GM12878 (cell line): ENCODE results near the gene PARP16. TPM values are rescaled to one million over a fixed set of nuclear protein-coding genes. Genes with fewer than 3 reads are reported as not detected.
A peak's percentile ranks its signal among the peaks of the same experiment; 100 is the strongest.

Source experiments
- ATAC-seq: fragments of 200-7000 bp; cut with Tn5 transposase; 3 replicates; pipeline ENCODE4 v1.9.1; 2020; ENCODE audit warnings: mild to moderate bottlenecking, moderate library complexity
- BruUV-seq: library from RNA; stranded (reverse); fragments of 400-500 nt; replicated peaks from 2 replicates; lab custom pipeline; 2021; lab: Mats Ljungman, UMichigan
- CTCF ChIA-PET: fragments of 300-600 bp; sonication (Branson Sonifier 250); formaldehyde crosslinking; extraction: SDS; loops from one replicate; lab custom pipeline; 2021; ENCODE audit warnings: inconsistent platforms; lab: Yijun Ruan, JAX
- POLR2A ChIA-PET: fragments of 350-600 bp; formaldehyde crosslinking; extraction: SDS; loops from one replicate; lab custom pipeline; 2021; ENCODE audit warnings: inconsistent platforms; lab: Charles Lee
- RAD21 ChIA-PET: fragments of 300-600 bp; sonication (Branson Sonifier 250); formaldehyde crosslinking; loops from one replicate; lab custom pipeline; 2023; ENCODE audit warnings: antibody characterized with exemption; ENCODE audit not compliant: unreplicated experiment; lab: Charles Lee
- SMC1A ChIA-PET: fragments of 300-600 bp; sonication (Branson Sonifier 250); formaldehyde crosslinking; loops from one replicate; lab custom pipeline; 2023; ENCODE audit not compliant: unreplicated experiment, uncharacterized antibody; lab: Charles Lee
- DNase-seq: peaks from one replicate; pipeline ENCODE4 v3.0.0-alpha.2; 2011; ENCODE audit warnings: low read depth, low spot score
- FAIRE-seq: peaks from 3 replicates; lab custom pipeline; 2011; peaks lifted over from hg19 to GRCh38; lab: Jason Lieb, UNC
- H2AFZ ChIP-seq: 2 replicates; pipeline ENCODE4 v1.6.0; 2011; ENCODE audit warnings: low read depth, low read length, control low read depth; ENCODE audit not compliant: control insufficient read depth
- H3K27ac ChIP-seq: 2 replicates; pipeline ENCODE4 v1.5.1; 2011; ENCODE audit warnings: control low read depth; ENCODE audit not compliant: control insufficient read depth, insufficient read depth
- H3K27me3 ChIP-seq, 2 experiments: replicated peaks in 1 of 2; 2 replicates each; pipeline versions ENCODE4 v1.6.0 to v1.6.1; 2011; ENCODE audit warnings: low read length in 1 of 2; ENCODE audit not compliant: control insufficient read depth in 2 of 2, insufficient read depth in 2 of 2
- H3K36me3 ChIP-seq, 2 experiments: 2 replicates each; pipeline ENCODE4 v1.5.1; 2011; ENCODE audit warnings: low read length in 1 of 2; ENCODE audit not compliant: control insufficient read depth in 2 of 2, insufficient read depth in 2 of 2
- H3K4me1 ChIP-seq: 2 replicates; pipeline ENCODE4 v1.6.1; 2011; ENCODE audit warnings: mild to moderate bottlenecking, low read length, moderate library complexity, mixed read lengths; ENCODE audit not compliant: control insufficient read depth, insufficient read depth
- H3K4me2 ChIP-seq: 2 replicates; pipeline ENCODE4 v1.6.0; 2011; ENCODE audit warnings: control low read depth; ENCODE audit not compliant: control insufficient read depth, insufficient read depth
- H3K4me3 ChIP-seq: fragments of 200-600 bp; sonication (generic); 2 replicates; pipeline ENCODE4 v1.5.1; 2016
- H3K79me2 ChIP-seq: 2 replicates; pipeline ENCODE4 v1.6.0; 2011; ENCODE audit warnings: low read length; ENCODE audit not compliant: control insufficient read depth, insufficient read depth
- H3K9ac ChIP-seq: 2 replicates; pipeline ENCODE4 v1.8.0; 2011; ENCODE audit warnings: low read length, control low read depth, mixed read lengths; ENCODE audit not compliant: control insufficient read depth, insufficient read depth
- H3K9me3 ChIP-seq: replicated peaks from 3 replicates; pipeline ENCODE4 v1.5.1; 2011; ENCODE audit warnings: mild to moderate bottlenecking, low read length; ENCODE audit not compliant: control insufficient read depth, insufficient read depth
- H4K20me1 ChIP-seq: 2 replicates; pipeline ENCODE4 v1.6.0; 2011; ENCODE audit not compliant: control insufficient read depth, insufficient read depth
- BCLAF1 ChIP-seq: fragments of 450-650 bp; IDR thresholded peaks from 2 replicates; pipeline ENCODE4 v1.6.1; 2017; ENCODE audit warnings: antibody characterized with exemption, mild to moderate bottlenecking, moderate library complexity
- E2F8 ChIP-seq: fragments of 450-650 bp; IDR thresholded peaks from 2 replicates; pipeline ENCODE4 v1.6.1; 2018; ENCODE audit warnings: mild to moderate bottlenecking, low read depth, moderate library complexity; ENCODE audit not compliant: partially characterized antibody
- EP300 ChIP-seq, 2 experiments: fragments of 150-350 bp in 1 of 2; IDR thresholded peaks; 2 replicates each; pipeline ENCODE4 v1.6.1; 2011 to 2012; ENCODE audit warnings: low read depth in 2 of 2, low read length in 2 of 2, borderline replicate concordance in 1 of 2, improper control_type of control experiment in 1 of 2, inconsistent platforms in 1 of 2; ENCODE audit not compliant: control insufficient read depth in 1 of 2
- ESRRA ChIP-seq: IDR thresholded peaks from 2 replicates; pipeline ENCODE4 v1.6.1; 2012; ENCODE audit warnings: mild to moderate bottlenecking, low read length, improper control_type of control experiment
- HDAC2 ChIP-seq: fragments of 200-600 bp; sonication (generic); IDR thresholded peaks from 2 replicates; pipeline ENCODE4 v1.6.1; 2017
- HDGF ChIP-seq: fragments of 450-650 bp; IDR thresholded peaks from 2 replicates; pipeline ENCODE4 v1.6.1; 2016; ENCODE audit warnings: antibody characterized with exemption
- IKZF2 ChIP-seq, 2 experiments: fragments of 450-650 bp; IDR thresholded peaks; 2 replicates each; pipeline ENCODE4 v1.6.1; 2017; ENCODE audit warnings: mild to moderate bottlenecking in 2 of 2, moderate library complexity in 2 of 2
- MXI1 ChIP-seq: fragments of 150-350 bp; IDR thresholded peaks from 2 replicates; pipeline ENCODE4 v1.6.1; 2011; ENCODE audit warnings: low read depth, mild to moderate bottlenecking, inconsistent platforms, low read length, improper control_type of control experiment
- NFYA ChIP-seq: IDR thresholded peaks from 2 replicates; pipeline ENCODE4 v1.6.1; 2011; ENCODE audit warnings: low read depth, mild to moderate bottlenecking, low read length, improper control_type of control experiment, borderline replicate concordance
- PAX5 ChIP-seq: IDR thresholded peaks from 2 replicates; pipeline ENCODE4 v1.6.1; 2011; ENCODE audit warnings: low read depth, low read length, borderline replicate concordance
- RAD21 ChIP-seq: IDR thresholded peaks from 2 replicates; pipeline ENCODE4 v1.6.1; 2011; ENCODE audit warnings: mild to moderate bottlenecking, low read depth, low read length, moderate library complexity; ENCODE audit not compliant: insufficient read depth
- RFX5 ChIP-seq: IDR thresholded peaks from 2 replicates; pipeline ENCODE4 v1.6.1; 2011; ENCODE audit warnings: low read depth, low read length, improper control_type of control experiment
- SIX5 ChIP-seq: IDR thresholded peaks from 2 replicates; pipeline ENCODE4 v1.6.1; 2011; ENCODE audit warnings: mild to moderate bottlenecking, low read depth, low read length, moderate library complexity; ENCODE audit not compliant: severe bottlenecking
- TAF1 ChIP-seq: IDR thresholded peaks from 2 replicates; pipeline ENCODE4 v1.6.1; 2011; ENCODE audit warnings: mild to moderate bottlenecking, low read depth, low read length, borderline replicate concordance
- ZNF384 ChIP-seq: IDR thresholded peaks from 2 replicates; pipeline ENCODE4 v1.6.1; 2012; ENCODE audit warnings: low read depth, mild to moderate bottlenecking, low read length, improper control_type of control experiment, borderline replicate concordance
- WGBS: methylation state at CpG from one replicate; pipeline ENCODE4 v1.1.6; 2016; ENCODE audit warnings: low lambda C conversion rate; ENCODE audit not compliant: insufficient replicate concordance, insufficient coverage; ENCODE audit errors: missing lambda C conversion rate; 5-methylcytosine and 5-hydroxymethylcytosine counted together
- in situ Hi-C: fragments of 300-500 bp; cut with MboI; formaldehyde crosslinking; loops from 9 replicates; pipeline ENCODE4 v1.14.3; 2018; ENCODE audit warnings: mixed read lengths
- intact Hi-C: fragments of 100-400 bp; cut with micrococcal nuclease; formaldehyde crosslinking; loops from one replicate; pipeline ENCODE4 v1.14.2; 2022; ENCODE audit not compliant: unreplicated experiment
- polyA plus RNA-seq, 11 experiments: library from polyadenylated mRNA; depleted of rRNA in 4 of 11; unstranded in 6 of 11; stranded (reverse) in 5 of 11; fragments of >200 nt; fragmentation: Nextera tagmentation in 4 of 11; fragmentation: Illumina TruSeq in 1 of 11; extraction: Ambion mirVana in 4 of 11; extraction: Trizol in 1 of 11; gene quantifications; 1 replicate in 1 of 11; 2 replicates in 10 of 11; pipeline versions ENCODE4 v1.2.1 to v1.2.3, GENCODE V29; 2011 to 2016; ENCODE audit warnings: inconsistent platforms in 2 of 11, missing spikeins in 2 of 11, low read depth in 1 of 11
- total RNA-seq, 4 experiments: library from RNA; depleted of rRNA in 3 of 4; stranded (reverse); fragments of >200 nt in 3 of 4; fragmentation: Illumina TruSeq in 1 of 4; extraction: Trizol in 1 of 4; gene quantifications; 2 replicates each; pipeline versions ENCODE4 v1.2.1 to v1.2.3, GENCODE V29; 2013 to 2021
- TF ChIP-seq, protein P1 (sequence below): IDR thresholded peaks from 2 replicates; pipeline ENCODE4 v1.6.1; 2011; ENCODE audit warnings: low read depth, mild to moderate bottlenecking, low read length, moderate library complexity, borderline replicate concordance; ENCODE audit errors: extremely low read depth
- TF ChIP-seq, protein P2 (sequence below): fragments of 450-650 bp; IDR thresholded peaks from 2 replicates; pipeline ENCODE4 v1.6.1; 2016; ENCODE audit warnings: mild to moderate bottlenecking

PARP16 gene
- total and polyA plus RNA-seq, 10 of the 15 experiments (the other 5 are each of a cell fraction or from before 2014, with no cell fraction given): 4.9 to 15.7 (median 9.9) TPM

DNA sequence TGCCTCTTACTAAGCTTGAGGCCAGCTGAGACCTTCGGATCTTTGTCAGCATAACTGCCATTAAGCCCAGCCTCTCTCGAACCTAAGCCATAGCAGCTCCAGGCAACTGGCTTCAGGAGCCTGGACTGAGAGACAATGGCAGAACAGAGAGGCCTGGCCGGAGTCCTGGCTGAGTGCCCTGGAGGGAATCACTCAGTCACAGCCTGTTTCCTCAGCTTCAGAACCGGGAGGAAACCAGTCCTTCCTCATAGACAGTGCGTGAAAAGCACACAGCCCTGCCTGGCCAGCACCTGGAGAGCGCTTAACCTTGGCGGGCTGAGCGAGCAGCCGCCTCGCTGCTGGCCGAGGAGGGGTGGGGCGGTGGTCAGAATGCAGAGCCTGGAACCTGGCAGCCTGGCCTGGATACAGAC is 39.4 kb upstream of the PARP16 start:
- POLR2A ChIA-PET: interaction anchor here (0.6 to 0.7 kb wide), 3 partner anchors 11 to 88 kb away, joined by 3 to 6 read pairs (median 6); no protein-coding TSS in a partner anchor
- RAD21 ChIA-PET: interaction anchor here (0.6 to 0.7 kb wide), 2 partner anchors 428 to 561 kb away, joined by 3 to 4 read pairs; no protein-coding TSS in a partner anchor
- H2AFZ ChIP-seq: no peak overlapping the region
- TF ChIP-seq HDAC2 (no peak), E2F8 (no peak), IKZF2 (IDR thresholded peaks at IDR 0.05) (no peak), EP300 (IDR thresholded peaks at IDR 0.05; ENCODE audit: borderline replicate concordance in 1 of 2, control insufficient read depth in 1 of 2, low read depth in 2 of 2, low read length in 2 of 2) (no peak), NFYA (no peak), RFX5 (no peak), MXI1 (no peak), BCLAF1 (no peak), RAD21 (no peak), ESRRA (no peak), ZNF384 (no peak), HDGF (no peak), SIX5 (no peak), PAX5 (no peak), TAF1 (no peak)
- TF ChIP-seq, protein P1, sequence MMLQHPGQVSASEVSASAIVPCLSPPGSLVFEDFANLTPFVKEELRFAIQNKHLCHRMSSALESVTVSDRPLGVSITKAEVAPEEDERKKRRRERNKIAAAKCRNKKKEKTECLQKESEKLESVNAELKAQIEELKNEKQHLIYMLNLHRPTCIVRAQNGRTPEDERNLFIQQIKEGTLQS: no peak
- TF ChIP-seq, protein P2, sequence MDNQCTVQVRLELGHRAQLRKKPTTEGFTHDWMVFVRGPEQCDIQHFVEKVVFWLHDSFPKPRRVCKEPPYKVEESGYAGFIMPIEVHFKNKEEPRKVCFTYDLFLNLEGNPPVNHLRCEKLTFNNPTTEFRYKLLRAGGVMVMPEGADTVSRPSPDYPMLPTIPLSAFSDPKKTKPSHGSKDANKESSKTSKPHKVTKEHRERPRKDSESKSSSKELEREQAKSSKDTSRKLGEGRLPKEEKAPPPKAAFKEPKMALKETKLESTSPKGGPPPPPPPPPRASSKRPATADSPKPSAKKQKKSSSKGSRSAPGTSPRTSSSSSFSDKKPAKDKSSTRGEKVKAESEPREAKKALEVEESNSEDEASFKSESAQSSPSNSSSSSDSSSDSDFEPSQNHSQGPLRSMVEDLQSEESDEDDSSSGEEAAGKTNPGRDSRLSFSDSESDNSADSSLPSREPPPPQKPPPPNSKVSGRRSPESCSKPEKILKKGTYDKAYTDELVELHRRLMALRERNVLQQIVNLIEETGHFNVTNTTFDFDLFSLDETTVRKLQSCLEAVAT: no peak

More for the DNA sequence above, 39.4 kb upstream of the PARP16 start:
- no TSS peak for BruUV-seq
- Histone ChIP-seq H3K27me3 (peaks cover 0 to 2% of the 10 kb centered on the region in 2 experiments; a peak in 3 of 4 replicates), H4K20me1 (no peaks in the 10 kb centered on the region), H3K36me3 (no peaks in the 10 kb centered on the region), H3K4me1 (no peaks in the 10 kb centered on the region), H3K9ac (no peak overlapping the region), H3K79me2 (no peaks in the 10 kb centered on the region), H3K4me3 (no peak overlapping the region), H3K27ac (no peak overlapping the region), H3K9me3 (no peaks in the 10 kb centered on the region), H3K4me2 (no peak overlapping the region)
- CTCF ChIA-PET: interaction anchor here (0.6 to 1.2 kb wide), 2 partner anchors 59 to 275 kb away, joined by 3 to 4 read pairs; no protein-coding TSS in a partner anchor
- SMC1A ChIA-PET: no interaction called here
- DNase-seq: no peak
- 25% methylated on average over 12 of the region's 12 CpGs for WGBS
- intact Hi-C loops: no loop called here
- 0 out of 3 replicates have a peak, but pooled peaks have one; percentile 20 for ATAC-seq
- FAIRE-seq: no peak
- in situ Hi-C loops: no loop called here
